ENCODE measurements around the gene CYP11A1.

The CYP11A1 gene

DNA sequence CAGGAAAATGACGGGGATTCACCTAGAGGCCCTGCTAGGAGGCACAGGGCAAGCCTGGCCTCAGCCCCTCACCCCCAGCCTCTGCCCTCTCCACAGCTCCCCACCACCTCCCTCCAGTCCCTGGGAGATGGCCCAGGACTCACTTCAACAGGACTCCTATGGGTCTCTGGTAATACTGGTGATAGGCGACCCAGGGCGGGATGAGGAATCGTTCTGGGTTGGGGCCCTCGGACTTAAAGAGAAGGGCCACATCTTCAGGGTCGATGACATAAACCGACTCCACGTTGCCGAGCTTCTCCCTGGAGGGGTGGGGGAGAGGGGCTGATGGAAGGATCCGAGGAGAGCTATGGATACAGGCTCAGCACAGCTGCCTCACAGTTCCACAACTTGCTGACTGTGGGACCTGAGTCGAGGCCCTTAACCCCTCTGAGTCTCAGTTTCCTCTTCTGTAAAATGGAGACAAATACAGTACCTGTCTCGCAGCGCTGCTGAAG lies 19.6 kb downstream of the CYP11A1 start:
- DNase-seq (ENCODE audit: low read depth in 2 of 2) = no peak

DNA sequence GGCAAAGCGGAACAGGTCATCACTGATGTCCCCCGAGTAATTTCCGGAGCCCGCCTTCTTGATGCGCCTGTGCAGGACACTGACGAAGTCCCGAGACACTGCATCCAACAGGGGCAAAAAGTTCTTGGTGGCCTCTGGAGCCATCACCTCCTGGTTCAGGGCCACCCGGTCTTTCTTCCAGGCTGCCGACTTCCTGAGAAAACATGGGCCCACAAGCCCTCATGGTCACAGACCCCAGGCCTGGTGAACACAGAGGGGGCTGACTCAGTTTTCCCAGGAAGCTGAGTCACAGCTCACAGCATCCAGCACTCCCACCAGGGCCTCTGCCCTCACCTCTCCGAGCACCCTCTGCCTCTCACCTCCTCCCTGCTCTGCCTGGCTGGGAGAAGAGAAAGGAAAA lies 22.4 kb downstream of the CYP11A1 start:
- no peak for DNase-seq (ENCODE audit: low read depth in 2 of 2)

DNA sequence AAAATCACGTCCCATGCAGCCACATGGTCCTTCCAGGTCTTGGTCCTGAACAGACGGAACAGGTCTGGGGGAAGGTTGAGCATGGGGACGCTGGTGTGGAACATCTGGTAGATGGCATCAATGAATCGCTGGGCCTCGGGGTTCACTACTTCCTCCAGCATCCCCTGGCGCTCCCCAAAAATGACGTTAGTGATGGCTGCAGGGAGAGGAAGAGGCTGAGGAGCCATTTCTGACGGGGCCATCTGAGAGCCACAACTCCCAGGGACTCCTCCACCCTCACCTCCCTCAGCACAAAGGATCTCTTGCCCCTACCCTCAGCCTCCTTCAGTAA lies 23.7 kb downstream of the CYP11A1 start:
- no peak for DNase-seq (ENCODE audit: low read depth in 2 of 2)

DNA sequence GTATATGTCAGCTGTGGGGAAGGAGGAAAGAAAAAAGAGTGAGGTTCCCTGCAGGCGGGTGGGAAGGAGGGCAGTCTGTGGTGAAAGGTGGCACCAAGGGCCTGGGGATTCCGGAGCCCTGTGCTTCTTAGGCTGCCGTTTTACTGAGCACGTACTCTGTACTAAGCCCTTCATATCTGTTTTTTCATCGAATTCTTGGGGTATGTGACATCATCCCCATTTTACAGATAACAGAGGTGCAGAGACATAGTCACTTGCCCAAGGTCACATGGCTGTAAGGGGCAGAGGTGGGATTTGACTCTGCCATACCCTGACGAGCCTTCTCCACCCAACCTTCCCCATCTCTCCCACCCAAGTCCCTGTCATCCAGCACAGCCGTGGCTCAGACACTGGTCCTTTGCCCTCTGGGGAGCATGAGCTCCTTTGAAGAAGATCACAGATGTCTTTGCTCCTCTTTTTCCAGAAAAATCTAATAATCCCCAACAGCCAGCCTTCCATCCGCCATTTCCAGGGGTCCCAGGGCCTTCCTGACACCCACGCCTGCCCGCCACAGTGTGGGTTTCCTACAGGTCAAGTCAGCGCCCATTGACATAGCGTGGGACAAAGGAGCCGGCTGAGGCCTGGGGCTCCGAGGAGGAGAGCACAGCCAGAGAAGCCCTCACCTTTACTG lies 24.2 kb downstream of the CYP11A1 start:
- DNase-seq (ENCODE audit: low read depth in 2 of 2) = no peak

DNA sequence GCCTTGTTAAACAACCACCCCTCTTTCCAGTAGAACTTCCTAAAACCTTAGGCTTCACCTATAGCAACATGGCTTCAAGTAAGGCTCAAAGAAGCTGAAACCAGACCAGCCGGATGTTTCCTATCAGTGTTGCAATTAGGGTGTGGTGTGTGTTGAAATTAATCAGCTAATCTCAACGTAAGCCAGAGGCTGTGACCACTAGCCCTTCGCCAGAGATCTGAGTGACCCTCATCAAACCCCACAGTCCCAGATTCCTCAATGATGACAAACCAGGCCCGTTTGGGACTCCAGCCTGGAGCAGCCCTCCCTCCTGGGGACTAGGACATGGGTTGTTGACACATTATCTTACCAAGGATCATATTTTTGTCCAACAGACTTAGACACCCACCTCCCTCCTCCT lies 27.3 kb downstream of the CYP11A1 start:
- no peak for DNase-seq (ENCODE audit: low read depth in 2 of 2)

DNA sequence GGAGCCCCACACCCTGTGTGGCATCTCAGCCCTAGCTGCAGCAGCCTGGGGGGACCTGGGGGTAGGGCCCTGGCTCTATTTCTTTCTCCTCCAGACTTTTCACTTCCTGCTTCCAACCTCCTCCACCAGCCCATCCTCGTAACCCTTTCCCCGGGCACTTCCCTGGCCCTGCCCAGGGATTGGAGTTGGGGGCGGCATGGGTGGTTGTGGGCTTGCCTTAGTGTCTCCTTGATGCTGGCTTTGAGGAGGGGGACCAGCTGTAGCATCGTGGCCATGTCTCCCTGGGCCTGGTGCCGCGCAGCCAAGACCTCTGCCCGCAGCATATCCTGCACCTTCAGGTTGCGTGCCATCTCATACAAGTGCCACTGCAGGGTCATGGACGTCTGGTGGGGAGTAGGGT lies 28.1 kb downstream of the CYP11A1 start:
- no peak for DNase-seq (ENCODE audit: low read depth in 2 of 2)

DNA sequence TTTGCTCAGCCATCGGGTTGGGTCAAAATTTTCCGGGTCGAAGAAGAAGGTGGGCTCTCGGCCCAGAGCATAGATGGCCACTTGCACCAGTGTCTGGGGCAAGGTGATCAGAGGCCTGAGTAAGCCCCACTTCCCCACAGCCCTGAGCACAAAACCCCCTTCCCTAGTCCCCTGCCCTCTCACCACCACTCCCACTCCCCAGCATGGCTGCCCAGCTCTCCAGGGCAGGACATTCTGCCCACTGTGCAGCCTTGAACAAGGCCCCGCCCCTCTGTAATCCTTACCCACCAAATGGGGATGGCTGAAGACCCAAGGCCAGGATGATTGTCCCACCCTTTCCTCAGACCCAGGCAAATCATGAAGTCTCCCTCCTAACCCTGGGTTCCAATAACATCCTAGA lies 28.8 kb downstream of the CYP11A1 start:
- no peak for DNase-seq (ENCODE audit: low read depth in 2 of 2)

DNA sequence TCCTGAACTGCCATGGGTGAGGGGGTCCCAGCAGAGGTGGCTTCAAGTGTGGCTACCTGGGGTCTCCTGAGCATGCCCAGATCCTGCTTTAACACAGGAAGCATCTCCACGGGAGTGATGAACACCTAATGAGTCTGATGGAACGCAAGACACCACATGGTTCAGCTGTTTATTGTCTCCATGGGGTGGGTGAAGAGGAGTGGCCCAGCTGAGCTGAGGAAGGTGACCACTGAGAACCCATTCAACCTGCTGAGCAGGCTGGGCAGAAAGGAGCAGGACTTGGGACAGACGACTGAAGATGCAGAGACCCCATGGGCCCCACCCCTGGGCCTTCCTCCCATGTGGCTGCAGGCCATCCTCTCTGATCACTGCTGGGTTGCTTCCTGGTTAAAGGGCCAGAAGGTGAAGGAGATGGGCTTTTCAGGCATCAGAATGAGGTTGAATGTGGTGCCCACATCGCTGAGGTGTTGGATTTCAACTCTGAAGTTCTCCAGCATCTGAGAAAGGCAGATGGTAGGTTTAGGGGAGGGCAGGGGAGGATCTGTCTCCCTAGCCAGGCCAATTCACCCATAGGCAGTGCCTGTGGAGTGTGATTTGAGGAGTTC lies 29.7 kb downstream of the CYP11A1 start:
- no peak for DNase-seq (ENCODE audit: low read depth in 2 of 2)

DNA sequence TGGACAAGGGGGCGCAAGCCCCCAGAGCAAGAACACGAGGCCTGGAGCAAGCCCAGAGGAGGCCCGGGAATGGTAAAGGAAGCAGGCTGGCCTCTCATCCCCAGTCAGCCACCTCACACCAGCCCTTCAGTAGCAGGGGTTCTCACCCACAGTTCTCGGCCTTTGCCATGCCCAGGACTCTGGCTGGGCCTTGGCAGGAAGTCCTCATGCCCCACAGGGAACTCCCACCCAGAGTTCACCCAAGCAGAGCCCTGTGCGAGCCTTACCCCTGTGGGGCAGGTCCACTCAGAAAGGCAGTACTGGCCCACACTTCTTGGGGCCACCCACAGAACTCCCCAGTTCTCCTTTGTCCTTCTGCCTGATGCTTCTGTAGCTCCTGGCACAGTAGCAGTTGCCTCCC lies 30.3 kb downstream of the CYP11A1 start:
- no peak for DNase-seq (ENCODE audit: low read depth in 2 of 2)

DNA sequence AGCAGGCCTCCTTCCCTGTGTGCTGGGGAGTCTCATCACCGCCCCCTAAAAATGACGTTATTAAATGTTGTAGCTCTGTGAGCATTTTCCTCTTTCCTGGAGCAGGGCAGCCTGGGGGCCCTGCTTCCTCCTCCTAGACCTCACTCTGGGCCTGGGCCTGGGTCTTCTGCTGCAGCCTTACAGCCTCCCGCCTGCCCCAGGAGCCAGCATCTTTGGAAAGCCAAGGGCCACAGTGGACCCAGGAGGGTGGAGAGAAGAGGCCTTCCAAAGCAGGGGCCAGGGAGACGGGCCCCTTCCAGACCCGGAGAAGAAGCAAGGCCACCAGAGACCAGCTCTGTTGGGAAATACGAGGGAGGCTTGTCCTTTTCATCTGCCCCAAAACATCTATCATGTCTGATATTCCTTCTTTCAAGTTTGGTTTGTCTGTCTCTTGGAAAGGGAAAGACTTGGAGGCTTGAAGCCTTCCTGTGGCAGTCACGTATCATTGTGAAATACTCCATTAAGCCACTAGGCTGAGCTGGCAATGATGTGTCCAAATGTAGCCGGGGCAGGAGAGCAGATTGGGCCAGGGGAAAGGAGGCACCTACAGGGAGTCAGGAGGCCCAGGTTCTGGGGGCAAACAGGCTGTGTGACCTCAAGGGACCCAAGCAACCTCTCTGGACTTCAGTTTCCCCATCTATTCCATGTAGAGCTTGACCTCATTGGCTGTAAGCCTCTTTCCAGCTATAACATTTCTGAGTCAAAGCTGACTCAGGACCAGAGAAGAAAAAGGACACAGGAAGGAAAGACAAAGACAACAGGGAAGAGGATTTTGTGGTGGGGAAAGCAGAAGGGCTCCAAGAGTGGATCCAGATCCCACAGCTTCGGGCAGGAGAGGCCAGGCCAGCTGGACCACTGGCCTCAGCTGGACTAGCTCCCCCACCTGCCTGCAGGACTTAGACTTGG lies 31.1 kb downstream of the CYP11A1 start:
- DNase-seq (ENCODE audit: low read depth in 2 of 2) = no peak

DNA sequence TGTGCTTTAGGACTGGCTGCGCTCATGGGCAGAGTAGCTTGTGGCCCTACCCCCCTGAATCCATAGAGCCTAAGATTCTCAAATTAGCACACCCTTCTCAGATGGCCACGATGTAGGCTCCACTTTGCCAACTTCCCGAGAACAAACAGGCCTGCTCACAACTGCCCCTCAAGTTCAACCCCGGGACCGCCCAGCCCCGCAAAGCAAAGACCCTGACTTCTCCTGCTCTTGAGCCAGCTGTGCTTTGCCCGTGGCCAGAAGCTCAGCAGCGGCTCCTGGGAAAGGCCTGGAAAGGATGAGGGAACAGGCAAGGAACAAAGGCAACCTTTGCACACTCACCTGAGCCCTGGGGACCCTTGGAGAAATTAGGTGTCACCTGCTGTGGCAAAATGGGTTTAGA lies 32.0 kb downstream of the CYP11A1 start:
- DNase-seq (ENCODE audit: low read depth in 2 of 2) = no peak

DNA sequence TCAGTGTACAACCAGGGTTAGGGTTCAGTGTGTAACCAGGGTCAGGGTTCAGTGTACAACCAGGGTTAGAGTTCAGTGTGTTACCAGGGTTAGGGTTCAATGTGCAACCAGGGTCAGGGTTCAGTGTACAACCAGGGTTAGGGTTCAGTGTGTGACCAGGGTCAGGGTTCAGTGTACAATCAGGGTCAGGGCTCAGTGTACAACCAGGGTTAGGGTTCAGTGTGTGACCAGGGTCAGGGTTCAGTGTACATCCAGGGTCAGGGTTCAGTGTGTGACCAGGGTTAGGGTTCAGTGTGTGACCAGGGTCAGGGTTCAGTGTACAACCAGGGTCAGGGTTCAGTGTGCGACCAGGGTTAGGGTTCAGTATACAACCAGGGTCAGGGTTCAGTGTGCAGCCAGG lies 33.3 kb downstream of the CYP11A1 start:
- DNase-seq (ENCODE audit: low read depth in 2 of 2) = no peak

DNA sequence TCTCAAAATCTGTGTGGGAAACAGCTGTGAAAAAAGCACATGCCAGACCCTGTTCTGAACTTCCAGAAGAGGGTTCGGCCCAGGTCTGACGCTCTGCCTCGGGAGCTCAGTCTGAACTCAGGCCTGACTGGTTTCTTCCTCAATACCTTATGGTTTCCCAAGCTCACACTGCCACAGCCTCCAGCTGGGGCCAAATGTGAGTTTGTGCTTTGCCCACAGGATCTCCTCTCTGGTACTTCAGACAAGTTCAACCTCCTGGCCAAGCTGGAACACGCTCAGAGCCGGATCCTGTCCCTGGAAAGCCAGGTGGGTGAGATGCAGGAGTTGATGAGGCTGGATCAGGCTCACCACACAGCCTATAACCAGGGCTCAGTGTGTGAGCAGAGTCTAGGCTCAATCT lies 33.8 kb downstream of the CYP11A1 start:
- no peak for DNase-seq (ENCODE audit: low read depth in 2 of 2)

DNA sequence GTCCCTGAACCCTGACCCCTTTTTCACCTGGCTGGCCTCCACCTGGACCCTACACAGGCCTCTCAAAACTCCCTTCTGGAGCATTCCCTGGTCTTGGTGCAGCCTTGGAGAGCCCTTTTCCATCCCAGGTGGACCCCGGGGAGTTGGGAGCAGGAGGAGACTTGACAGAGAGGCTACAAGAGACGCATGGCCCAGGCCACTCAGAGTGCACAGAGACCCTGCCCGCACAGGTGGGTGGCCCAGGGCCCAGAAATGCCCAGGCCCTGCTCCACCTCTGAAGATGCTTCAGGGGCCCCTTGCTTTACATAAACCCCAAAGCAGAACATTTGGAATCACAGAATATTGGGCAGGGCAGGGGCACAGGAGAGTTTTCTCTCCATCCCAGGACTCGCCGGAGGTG lies 34.4 kb downstream of the CYP11A1 start:
- DNase-seq (ENCODE audit: low read depth in 2 of 2) = no peak

DNA sequence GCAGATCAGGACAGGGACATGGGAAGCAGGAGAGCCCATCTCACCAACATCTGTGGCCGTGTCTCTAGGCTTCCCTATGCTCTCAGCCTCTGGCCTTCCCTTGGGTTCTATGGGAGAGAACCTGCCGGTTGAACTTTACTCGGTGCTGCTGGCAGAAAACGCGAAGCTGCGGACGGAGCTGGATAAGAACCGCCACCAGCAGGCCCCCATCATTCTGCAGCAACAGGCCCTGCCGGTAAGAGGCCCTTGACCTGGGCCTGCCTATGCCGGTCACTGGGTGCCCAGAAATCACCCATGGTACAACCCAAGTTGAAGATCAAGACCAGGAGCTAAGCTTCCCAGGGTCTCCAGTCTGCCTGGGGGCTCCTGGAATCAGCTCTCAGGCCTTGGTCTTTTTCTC lies 34.8 kb downstream of the CYP11A1 start:
- DNase-seq (ENCODE audit: low read depth in 2 of 2) = no peak

DNA sequence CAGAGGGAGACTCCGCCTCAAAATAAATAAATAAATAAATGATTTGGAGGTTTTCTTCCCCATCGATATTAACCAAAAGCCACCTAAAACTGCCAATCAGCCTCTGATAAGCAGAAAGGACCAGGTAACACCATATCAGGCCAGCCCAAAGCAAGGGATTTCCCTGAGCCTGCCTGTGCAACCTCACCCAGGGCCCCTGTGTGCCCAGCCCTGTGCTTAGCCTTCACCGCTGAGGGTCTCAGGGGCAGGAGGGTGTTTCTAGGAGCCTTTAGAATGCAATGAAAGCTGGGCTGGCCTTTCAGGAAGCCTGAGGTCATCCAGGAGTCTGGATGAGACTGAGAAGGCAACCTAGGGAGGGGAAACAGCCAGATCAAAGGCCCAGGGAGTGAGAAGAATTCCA lies 35.4 kb downstream of the CYP11A1 start:
- DNase-seq (ENCODE audit: low read depth in 2 of 2) = no peak

DNA sequence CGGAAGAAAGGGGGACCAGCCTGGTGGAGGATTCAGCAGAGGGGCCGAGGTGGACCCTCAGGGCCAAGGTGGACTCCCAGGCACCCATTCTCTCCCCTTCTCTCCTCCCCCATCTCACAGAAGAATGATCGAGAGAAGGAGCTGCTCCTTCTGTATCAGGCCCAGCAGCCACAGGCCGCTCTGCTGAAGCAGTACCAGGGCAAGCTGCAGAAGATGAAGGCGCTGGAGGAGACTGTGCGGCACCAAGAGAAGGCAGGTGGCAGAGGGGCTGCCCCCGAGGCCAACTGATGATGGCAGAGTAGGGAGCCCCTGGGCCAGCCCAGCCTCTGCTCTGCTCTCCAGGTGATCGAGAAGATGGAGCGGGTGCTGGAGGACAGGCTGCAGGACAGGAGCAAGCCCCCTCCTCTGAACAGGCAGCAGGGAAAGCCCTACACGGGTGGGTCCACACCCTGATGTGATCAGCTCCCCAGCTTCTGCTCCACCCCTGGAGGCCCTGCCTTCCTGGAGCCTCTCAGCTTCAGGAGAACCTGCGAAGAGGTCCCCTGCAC lies 36.5 kb downstream of the CYP11A1 start:
- no peak for DNase-seq (ENCODE audit: low read depth in 2 of 2)

DNA sequence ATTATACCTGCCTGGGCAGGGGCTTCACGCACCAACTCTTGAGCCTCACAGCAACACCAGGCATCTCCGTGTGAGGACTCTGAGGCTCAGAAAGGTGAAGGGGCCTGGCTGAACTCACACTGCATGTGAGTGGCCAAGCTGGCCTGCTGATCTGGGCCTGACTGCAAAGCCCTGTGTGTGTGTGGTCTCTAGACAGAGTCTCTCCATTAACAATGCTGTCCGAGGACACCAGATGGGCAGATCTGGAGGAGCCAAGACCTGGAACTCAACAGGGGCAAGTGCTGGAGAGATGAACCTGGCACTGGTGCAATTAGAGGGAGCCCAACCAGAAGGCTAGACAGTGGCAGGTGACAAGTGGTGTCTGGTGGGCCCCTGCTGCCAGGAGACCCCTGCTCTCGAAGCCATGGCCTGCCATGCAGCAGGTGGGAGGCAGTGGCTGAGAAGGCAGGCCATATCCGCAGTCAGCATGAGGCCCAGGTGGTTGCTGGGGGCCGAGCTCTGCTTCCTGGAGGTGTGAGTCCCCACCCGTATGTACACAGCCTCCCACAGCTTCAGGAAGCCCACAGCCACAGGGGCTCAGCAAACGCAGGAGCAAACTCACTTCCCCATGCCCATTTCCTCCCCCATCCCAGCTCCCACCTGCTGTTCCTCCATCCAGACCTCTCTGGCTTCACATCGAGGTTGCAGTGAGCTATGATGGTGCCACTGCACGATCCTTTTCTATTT lies 39.0 kb downstream of the CYP11A1 start:
- DNase-seq (ENCODE audit: low read depth in 2 of 2) = no peak

DNA sequence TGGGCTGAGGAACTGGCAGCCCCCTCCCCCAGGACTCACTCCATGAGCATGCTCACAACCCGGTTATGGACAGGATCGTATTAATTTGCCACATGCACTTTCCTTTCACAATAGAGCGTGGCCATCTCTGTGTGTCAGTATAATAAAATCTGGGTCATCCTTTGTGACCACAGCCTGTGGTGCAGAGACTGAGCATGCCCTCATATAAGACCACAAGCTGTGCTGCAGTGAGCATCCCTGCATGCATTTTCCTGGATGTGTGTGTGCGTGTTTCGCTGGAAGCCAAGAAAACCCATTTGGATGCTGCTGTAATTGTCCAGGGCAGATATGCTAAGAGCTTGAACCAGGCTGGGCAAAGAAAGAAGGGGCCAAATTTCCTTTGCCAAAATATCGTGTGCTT lies 39.7 kb downstream of the CYP11A1 start:
- no peak for DNase-seq (ENCODE audit: low read depth in 2 of 2)

DNA sequence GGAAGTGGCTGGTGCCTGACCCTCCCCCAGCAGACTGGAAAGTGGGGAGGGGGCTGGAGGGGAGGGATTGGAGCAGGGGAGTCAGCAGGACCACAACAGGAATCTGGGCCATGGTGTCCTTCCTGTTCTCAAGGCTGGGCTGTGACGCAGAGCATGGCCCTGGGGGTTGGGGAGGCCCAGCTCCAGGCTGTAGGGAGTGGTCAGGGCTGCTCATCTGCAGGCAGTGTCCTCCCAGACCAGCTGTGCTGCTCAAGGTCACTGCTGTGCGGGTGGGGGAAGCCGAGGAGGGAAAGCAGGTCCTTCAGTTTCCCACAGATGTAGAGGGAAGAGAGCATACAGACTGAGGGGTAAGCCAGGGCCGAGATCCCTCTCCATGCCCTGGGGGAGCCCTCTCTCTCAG lies 40.7 kb downstream of the CYP11A1 start:
- no peak for DNase-seq (ENCODE audit: low read depth in 2 of 2)

DNA sequence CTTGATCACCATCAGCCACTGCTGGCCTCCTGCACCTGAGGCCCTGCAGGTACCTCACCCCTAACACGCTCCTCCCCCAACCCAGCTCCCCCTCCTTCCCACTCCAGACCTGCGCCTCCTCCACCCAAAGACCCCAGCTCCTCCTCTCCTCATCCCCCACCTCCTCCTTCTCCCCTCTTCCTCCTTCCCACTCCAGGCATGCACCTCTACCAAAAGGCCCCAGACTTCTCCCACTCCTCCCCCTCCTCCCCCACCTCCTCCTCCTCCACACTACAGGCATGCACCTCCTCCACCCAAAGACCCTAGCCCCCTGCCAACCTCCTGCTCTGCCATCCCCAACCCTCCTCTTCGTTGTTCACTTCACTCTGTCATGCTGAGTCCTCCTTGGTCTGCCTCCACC lies 42.7 kb downstream of the CYP11A1 start:
- DNase-seq (ENCODE audit: low read depth in 2 of 2) = no peak

Measured in activated CD4-positive, alpha-beta T cell treated with anti-CD3 and anti-CD28 coated beads for 24 hours (primary cell).